A673 (cell line): ENCODE measurements around the gene NAT14. TPM values are rescaled to one million over a fixed set of nuclear protein-coding genes. Genes with fewer than 3 reads are reported as not detected.

Source experiments
- BruUV-seq: library from RNA; stranded (reverse); fragments of 400-500 nt; replicated peaks from 2 replicates; lab custom pipeline; 2021; lab: Mats Ljungman, UMichigan
- CTCF ChIA-PET: fragments of 300-600 bp; sonication (Branson Sonifier 250); formaldehyde crosslinking; loops from one replicate; lab custom pipeline; 2022; ENCODE audit warnings: antibody characterized with exemption; lab: Charles Lee
- POLR2A ChIA-PET: fragments of 300-600 bp; sonication (Branson Sonifier 250); formaldehyde crosslinking; loops from one replicate; lab custom pipeline; 2022; ENCODE audit warnings: antibody characterized with exemption; ENCODE audit not compliant: low non-redundant PET; lab: Charles Lee
- DNase-seq: peaks from one replicate; pipeline ENCODE4 v3.0.0-alpha.2; 2015; ENCODE audit warnings: low spot score
- H3K27ac ChIP-seq: fragments of 200-600 bp; sonication (generic); 2 replicates; pipeline ENCODE4 v1.5.1; 2016; ENCODE audit warnings: mixed run types, low read depth, mild to moderate bottlenecking, mixed read lengths, antibody characterized with exemption, low read length; ENCODE audit not compliant: poor library complexity, severe bottlenecking
- H3K27me3 ChIP-seq: fragments of 200-600 bp; sonication (generic); replicated peaks from 2 replicates; pipeline ENCODE4 v1.6.1; 2017; ENCODE audit warnings: mixed run types, low read depth, mild to moderate bottlenecking, mixed read lengths, antibody characterized with exemption, low read length; ENCODE audit not compliant: insufficient read depth, poor library complexity
- H3K36me3 ChIP-seq: fragments of 200-600 bp; sonication (generic); 2 replicates; pipeline ENCODE4 v1.6.1; 2016; ENCODE audit warnings: mixed run types, mild to moderate bottlenecking, mixed read lengths, antibody characterized with exemption, low read length; ENCODE audit not compliant: insufficient read depth, poor library complexity, severe bottlenecking
- H3K4me1 ChIP-seq: fragments of 200-600 bp; sonication (generic); 2 replicates; pipeline ENCODE4 v1.6.1; 2017; ENCODE audit warnings: mixed run types, mild to moderate bottlenecking, mixed read lengths, antibody characterized with exemption, low read length; ENCODE audit not compliant: insufficient read depth, poor library complexity, severe bottlenecking
- H3K4me3 ChIP-seq: fragments of 200-600 bp; sonication (generic); 2 replicates; pipeline ENCODE4 v1.5.1; 2016; ENCODE audit warnings: low read depth, mixed run types, mild to moderate bottlenecking, mixed read lengths, low read length; ENCODE audit not compliant: poor library complexity, severe bottlenecking
- H3K9me3 ChIP-seq: fragments of 200-600 bp; sonication (generic); 2 replicates; pipeline ENCODE4 v1.6.1; 2016; ENCODE audit warnings: mixed run types, low read depth, mild to moderate bottlenecking, mixed read lengths, antibody characterized with exemption, low read length; ENCODE audit not compliant: poor library complexity, severe bottlenecking
- CTCF ChIP-seq: fragments of 300-800, 200-600 bp; sonication (generic); conservative IDR thresholded peaks from 2 replicates; pipeline ENCODE4 v1.5.1; 2017; ENCODE audit warnings: low read depth, mild to moderate bottlenecking, antibody characterized with exemption, low read length, moderate library complexity, mixed read lengths
- EZH2 ChIP-seq: fragments of 200-600 bp; sonication (generic); IDR thresholded peaks from 2 replicates; pipeline ENCODE4 v1.6.1; 2017; ENCODE audit warnings: borderline replicate concordance, low read depth, mild to moderate bottlenecking, mixed read lengths, antibody characterized with exemption, low read length; ENCODE audit not compliant: poor library complexity, severe bottlenecking
- intact Hi-C: fragments of 100-400 bp; cut with micrococcal nuclease; formaldehyde crosslinking; loops from one replicate; pipeline ENCODE4 v1.10.0; 2022; ENCODE audit not compliant: unreplicated experiment
- total RNA-seq: library from RNA; stranded (reverse); gene quantifications from 2 replicates; pipeline ENCODE4 v1.2.3, GENCODE V29; 2021

NAT14 gene
- total RNA-seq, 1 experiment from 2014 or later = 55.1 TPM

- DNase-seq = no peak
- no peaks in the 10 kb centered on the region for H3K36me3 ChIP-seq
- TF ChIP-seq EZH2 (no peak), CTCF (no peak)
- intact Hi-C loops = no loop called here
- H3K27ac ChIP-seq = no peak overlapping the region
- H3K4me3 ChIP-seq = no peak overlapping the region
- H3K4me1 ChIP-seq = peaks cover 21% of the 10 kb centered on the region
- CTCF ChIA-PET = no interaction called here
- POLR2A ChIA-PET = no interaction called here
- H3K9me3 ChIP-seq = no peaks in the 10 kb centered on the region
- H3K27me3 ChIP-seq = no peaks in the 10 kb centered on the region
- no TSS peak for BruUV-seq
These were observed 3.7 kb upstream of the NAT14 start for GRCh38 chr19:55481148-55481793.

- ChIA-PET POLR2A (no interaction called here), CTCF (no interaction called here)
- H3K27ac ChIP-seq = no peak overlapping the region
- H3K4me3 ChIP-seq = no peak overlapping the region
- H3K27me3 ChIP-seq = no peaks in the 10 kb centered on the region
- H3K4me1 ChIP-seq = peaks cover 25% of the 10 kb centered on the region
- BruUV-seq = no TSS peak
- no peaks in the 10 kb centered on the region for H3K36me3 ChIP-seq
- no peak for TF ChIP-seq CTCF
- TF ChIP-seq EZH2 = no peak
- H3K9me3 ChIP-seq = no peaks in the 10 kb centered on the region
- DNase-seq = no peak
- intact Hi-C loops = no loop called here
These were observed 3.2 kb upstream of the NAT14 start for GRCh38 chr19:55481794-55482155.

GRCh38 chr19:55482156-55482961 lies 2.6 kb upstream of the NAT14 start:
- ChIA-PET POLR2A (no interaction called here), CTCF (no interaction called here)
- DNase-seq = no peak
- Histone ChIP-seq H3K36me3 (no peaks in the 10 kb centered on the region), H3K27ac (no peak overlapping the region), H3K27me3 (no peaks in the 10 kb centered on the region), H3K9me3 (no peaks in the 10 kb centered on the region), H3K4me1 (peaks cover 31% of the 10 kb centered on the region), H3K4me3 (no peak overlapping the region)
- intact Hi-C loops = no loop called here
- TF ChIP-seq CTCF (no peak), EZH2 (no peak)
- no TSS peak for BruUV-seq
